ENCODE measurements around the gene DAPK2.

GRCh38 chr15:63913336-63913735, 132.9 kb downstream of the DAPK2 start:
- TF ChIP-seq EZH2 (IDR thresholded peaks at IDR 0.05; ENCODE audit: insufficient read depth, poor library complexity, severe bottlenecking) (no peak), EZH2phosphoT487 (IDR thresholded peaks at IDR 0.05; ENCODE audit: insufficient read depth, low read depth) (no peak)

Data from GM23248 (cell line).